A549 (cell line): ENCODE measurements around the gene LRP1.

ENCODE experiments used
- CEBPB ChIP-seq, 2 experiments: fragments of >200 bp in 1 of 2; sonication (Bioruptor Twin) in 1 of 2; formaldehyde crosslinking in 1 of 2; IDR thresholded peaks; 2 replicates each; pipeline ENCODE4 v1.6.1; 2012 to 2016
- NPAS2 ChIP-seq: fragments of 250-450 bp; sonication (Bioruptor Pico); IDR thresholded peaks from 2 replicates; pipeline ENCODE4 v1.8.0; 2022; ENCODE audit warnings: mild to moderate bottlenecking, moderate library complexity, borderline replicate concordance
- PHF8 ChIP-seq: fragments of 200-600 bp; sonication (generic); IDR thresholded peaks from 2 replicates; pipeline ENCODE4 v1.6.1; 2016; ENCODE audit warnings: low read depth, mild to moderate bottlenecking, antibody characterized with exemption, moderate library complexity, borderline replicate concordance
- POLR2A ChIP-seq: IDR thresholded peaks from 2 replicates; pipeline ENCODE4 v1.6.1; 2012; ENCODE audit warnings: mild to moderate bottlenecking, low read length
- RFX5 ChIP-seq: fragments of 450-650 bp; IDR thresholded peaks from 2 replicates; pipeline ENCODE4 v1.7.1; 2014; ENCODE audit warnings: antibody characterized with exemption, mild to moderate bottlenecking, moderate library complexity
- ZFP36 ChIP-seq: fragments of 450-650 bp; IDR thresholded peaks from 2 replicates; pipeline ENCODE4 v1.6.1; 2014; ENCODE audit warnings: borderline replicate concordance; ENCODE audit not compliant: partially characterized antibody
- TF ChIP-seq, protein P1 (sequence below): fragments of >200 bp; sonication (Bioruptor Twin); formaldehyde crosslinking; IDR thresholded peaks from 3 replicates; pipeline ENCODE4 v1.5.1; 2016

- TF ChIP-seq, protein P1, sequence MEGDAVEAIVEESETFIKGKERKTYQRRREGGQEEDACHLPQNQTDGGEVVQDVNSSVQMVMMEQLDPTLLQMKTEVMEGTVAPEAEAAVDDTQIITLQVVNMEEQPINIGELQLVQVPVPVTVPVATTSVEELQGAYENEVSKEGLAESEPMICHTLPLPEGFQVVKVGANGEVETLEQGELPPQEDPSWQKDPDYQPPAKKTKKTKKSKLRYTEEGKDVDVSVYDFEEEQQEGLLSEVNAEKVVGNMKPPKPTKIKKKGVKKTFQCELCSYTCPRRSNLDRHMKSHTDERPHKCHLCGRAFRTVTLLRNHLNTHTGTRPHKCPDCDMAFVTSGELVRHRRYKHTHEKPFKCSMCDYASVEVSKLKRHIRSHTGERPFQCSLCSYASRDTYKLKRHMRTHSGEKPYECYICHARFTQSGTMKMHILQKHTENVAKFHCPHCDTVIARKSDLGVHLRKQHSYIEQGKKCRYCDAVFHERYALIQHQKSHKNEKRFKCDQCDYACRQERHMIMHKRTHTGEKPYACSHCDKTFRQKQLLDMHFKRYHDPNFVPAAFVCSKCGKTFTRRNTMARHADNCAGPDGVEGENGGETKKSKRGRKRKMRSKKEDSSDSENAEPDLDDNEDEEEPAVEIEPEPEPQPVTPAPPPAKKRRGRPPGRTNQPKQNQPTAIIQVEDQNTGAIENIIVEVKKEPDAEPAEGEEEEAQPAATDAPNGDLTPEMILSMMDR, result peak; percentile 94
- TF ChIP-seq POLR2A (no peak), PHF8 (no peak), RFX5 (no peak), CEBPB (IDR thresholded peaks at IDR 0.05) (no peak), ZFP36 (no peak), NPAS2 (no peak)
Observed at GRCh38 chr12:57124261-57124877, 3.9 kb upstream of the LRP1 start.
